Measurements from ENCODE around the gene MYB.

The MYB gene

GRCh38 chr6:135251498-135252441 lies 70.7 kb downstream of the MYB start:
- no peak overlapping the region for H3K9ac ChIP-seq (ENCODE audit: low read length)
- H3K4me3 ChIP-seq (ENCODE audit: low read length) = no peak overlapping the region
- no peaks in the 10 kb centered on the region for H3K36me3 ChIP-seq (ENCODE audit: control insufficient read depth, insufficient read depth, low read length)
- H3K27ac ChIP-seq (ENCODE audit: low read depth, low read length) = no peak overlapping the region
- no peaks in the 10 kb centered on the region for H3K27me3 ChIP-seq (ENCODE audit: control insufficient read depth, insufficient read depth, low read length)
- no peaks in the 10 kb centered on the region for H3K4me1 ChIP-seq (ENCODE audit: control insufficient read depth, insufficient read depth, low read length)

DNA sequence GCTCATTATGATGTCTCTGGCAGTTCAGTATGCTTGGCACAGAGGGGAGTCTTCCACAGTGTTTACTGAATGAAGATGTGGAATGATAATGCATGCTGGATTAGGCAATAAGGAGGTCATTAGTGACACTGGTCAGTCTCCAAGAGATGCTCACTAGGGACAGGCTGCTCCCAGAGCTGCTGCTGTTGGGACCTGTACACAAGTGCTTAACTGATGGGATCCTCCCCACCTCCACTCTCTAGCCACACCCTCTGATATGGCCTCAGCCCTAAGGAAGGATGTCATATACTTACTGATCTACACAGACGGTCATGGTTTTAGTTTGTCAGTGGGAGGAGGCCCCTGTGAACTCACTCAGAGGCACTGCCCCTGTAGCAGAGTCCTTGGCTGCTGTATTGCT lies 73.4 kb downstream of the MYB start:
- Histone ChIP-seq H3K4me1 (ENCODE audit: control insufficient read depth, insufficient read depth, low read length) (no peaks in the 10 kb centered on the region), H3K36me3 (ENCODE audit: control insufficient read depth, insufficient read depth, low read length) (no peaks in the 10 kb centered on the region), H3K27me3 (ENCODE audit: control insufficient read depth, insufficient read depth, low read length) (no peaks in the 10 kb centered on the region), H3K27ac (ENCODE audit: low read depth, low read length) (no peak overlapping the region), H3K9ac (ENCODE audit: low read length) (no peak overlapping the region), H3K4me3 (ENCODE audit: low read length) (no peak overlapping the region)

- Histone ChIP-seq H3K36me3 (ENCODE audit: control insufficient read depth, insufficient read depth, low read length) (no peaks in the 10 kb centered on the region), H3K4me3 (ENCODE audit: low read length) (no peak overlapping the region), H3K9ac (ENCODE audit: low read length) (no peak overlapping the region), H3K27me3 (ENCODE audit: control insufficient read depth, insufficient read depth, low read length) (no peaks in the 10 kb centered on the region), H3K4me1 (ENCODE audit: control insufficient read depth, insufficient read depth, low read length) (no peaks in the 10 kb centered on the region), H3K27ac (ENCODE audit: low read depth, low read length) (no peak overlapping the region)
These were observed 75.8 kb downstream of the MYB start for GRCh38 chr6:135256866-135257265.

DNA sequence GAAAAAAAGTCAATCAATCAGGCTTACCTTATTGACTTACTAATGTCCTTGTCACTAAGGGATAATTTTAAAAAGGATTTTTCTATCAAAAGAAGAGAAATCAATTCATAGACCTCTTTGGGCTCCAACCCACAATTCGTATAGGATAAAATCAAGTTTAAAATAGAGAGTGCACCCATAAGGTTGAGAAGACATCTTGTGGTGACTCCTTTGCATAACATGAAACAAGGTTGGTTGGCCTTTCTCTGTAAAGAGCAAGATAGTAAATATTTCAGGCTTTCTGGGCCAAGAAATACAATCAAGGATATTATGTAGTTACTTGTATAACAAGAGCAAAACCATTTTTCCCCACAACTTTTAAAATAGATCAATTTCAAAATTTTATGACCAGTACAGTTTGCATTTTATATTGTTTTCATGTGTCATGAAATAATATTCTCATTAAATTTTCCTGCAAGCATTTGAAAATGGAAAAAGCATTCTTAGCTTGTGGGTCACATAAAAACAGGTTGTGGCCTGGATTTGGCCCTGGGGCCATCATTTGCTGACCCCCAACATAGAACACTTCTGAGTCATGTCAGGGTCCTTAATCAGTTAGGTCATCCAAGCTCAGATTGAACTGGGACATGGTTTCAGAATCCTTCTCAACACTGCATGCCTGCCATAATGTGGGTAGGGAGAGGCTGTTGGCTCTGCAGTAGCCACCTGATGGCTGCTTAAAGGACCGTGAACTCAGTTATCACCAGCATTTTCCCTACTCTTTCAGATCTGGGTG lies 76.7 kb downstream of the MYB start:
- Histone ChIP-seq H3K4me1 (ENCODE audit: control insufficient read depth, insufficient read depth, low read length) (no peaks in the 10 kb centered on the region), H3K4me3 (ENCODE audit: low read length) (no peak overlapping the region)

DNA sequence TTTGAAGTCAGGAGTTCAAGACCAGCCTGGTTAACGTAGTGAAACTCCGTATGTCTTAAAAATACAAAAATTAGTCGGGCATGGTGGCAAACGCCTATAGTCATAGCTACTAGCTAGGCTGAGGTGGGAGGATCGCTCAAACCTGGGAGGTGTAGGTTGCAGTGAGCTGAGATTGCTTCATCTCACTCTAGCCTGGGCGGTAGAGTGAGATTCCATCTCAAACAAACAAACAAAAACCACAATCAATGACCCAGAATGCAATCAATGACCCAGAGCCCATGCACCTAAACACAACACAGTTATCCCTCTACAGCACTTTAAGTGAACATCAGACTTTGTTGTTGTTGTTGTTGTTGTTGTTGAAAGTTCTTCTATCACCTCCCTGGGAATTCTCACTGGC lies 77.9 kb downstream of the MYB start:
- no peak overlapping the region for H3K9ac ChIP-seq (ENCODE audit: low read length)
- no peaks in the 10 kb centered on the region for H3K36me3 ChIP-seq (ENCODE audit: control insufficient read depth, insufficient read depth, low read length)
- H3K27me3 ChIP-seq (ENCODE audit: control insufficient read depth, insufficient read depth, low read length) = no peaks in the 10 kb centered on the region
- H3K27ac ChIP-seq (ENCODE audit: low read depth, low read length) = no peak overlapping the region
- no peaks in the 10 kb centered on the region for H3K4me1 ChIP-seq (ENCODE audit: control insufficient read depth, insufficient read depth, low read length)
- H3K4me3 ChIP-seq (ENCODE audit: low read length) = no peak overlapping the region

More for the DNA sequence above, 76.7 kb downstream of the MYB start:
- Histone ChIP-seq H3K27me3 (ENCODE audit: control insufficient read depth, insufficient read depth, low read length) (no peaks in the 10 kb centered on the region), H3K36me3 (ENCODE audit: control insufficient read depth, insufficient read depth, low read length) (no peaks in the 10 kb centered on the region), H3K9ac (ENCODE audit: low read length) (no peak overlapping the region), H3K27ac (ENCODE audit: low read depth, low read length) (no peak overlapping the region)

- no peak overlapping the region for H3K9ac ChIP-seq (ENCODE audit: low read length)
- H3K27ac ChIP-seq (ENCODE audit: low read depth, low read length) = no peak overlapping the region
- no peaks in the 10 kb centered on the region for H3K36me3 ChIP-seq (ENCODE audit: control insufficient read depth, insufficient read depth, low read length)
- no peaks in the 10 kb centered on the region for H3K4me1 ChIP-seq (ENCODE audit: control insufficient read depth, insufficient read depth, low read length)
- no peak overlapping the region for H3K4me3 ChIP-seq (ENCODE audit: low read length)
- H3K27me3 ChIP-seq (ENCODE audit: control insufficient read depth, insufficient read depth, low read length) = no peaks in the 10 kb centered on the region
These were observed 79.5 kb downstream of the MYB start for GRCh38 chr6:135260612-135261011.

- no peaks in the 10 kb centered on the region for H3K27me3 ChIP-seq (ENCODE audit: control insufficient read depth, insufficient read depth, low read length)
- no peak overlapping the region for H3K9ac ChIP-seq (ENCODE audit: low read length)
- H3K36me3 ChIP-seq (ENCODE audit: control insufficient read depth, insufficient read depth, low read length) = no peaks in the 10 kb centered on the region
- no peak overlapping the region for H3K27ac ChIP-seq (ENCODE audit: low read depth, low read length)
- no peak overlapping the region for H3K4me3 ChIP-seq (ENCODE audit: low read length)
- H3K4me1 ChIP-seq (ENCODE audit: control insufficient read depth, insufficient read depth, low read length) = no peaks in the 10 kb centered on the region
These were observed 81.0 kb downstream of the MYB start for GRCh38 chr6:135261872-135262725.

DNA sequence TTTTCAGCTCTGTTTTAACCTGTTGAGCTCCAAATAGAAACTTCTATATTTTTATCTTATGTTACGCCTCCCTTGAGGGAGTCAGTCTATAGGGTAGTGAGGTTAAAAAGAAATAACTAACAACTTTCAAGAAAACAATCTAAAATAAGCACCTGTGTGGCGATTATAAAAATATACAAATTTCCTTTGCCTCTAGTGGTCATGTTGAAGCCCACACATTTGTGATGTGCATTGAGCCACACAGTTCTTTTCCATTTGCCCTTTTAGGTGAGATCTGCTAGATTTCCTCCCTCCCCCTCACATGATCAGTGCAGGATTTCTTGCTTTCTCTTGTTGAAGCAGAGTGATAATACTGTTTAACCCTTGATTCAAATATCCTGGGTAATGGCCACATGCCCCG lies 84.2 kb downstream of the MYB start:
- Histone ChIP-seq H3K27me3 (ENCODE audit: control insufficient read depth, insufficient read depth, low read length) (no peaks in the 10 kb centered on the region), H3K4me1 (ENCODE audit: control insufficient read depth, insufficient read depth, low read length) (no peaks in the 10 kb centered on the region), H3K27ac (ENCODE audit: low read depth, low read length) (no peak overlapping the region), H3K4me3 (ENCODE audit: low read length) (no peak overlapping the region), H3K9ac (ENCODE audit: low read length) (no peak overlapping the region), H3K36me3 (ENCODE audit: control insufficient read depth, insufficient read depth, low read length) (no peaks in the 10 kb centered on the region)

- H3K4me3 ChIP-seq (ENCODE audit: low read length) = no peak overlapping the region
- H3K27me3 ChIP-seq (ENCODE audit: control insufficient read depth, insufficient read depth, low read length) = no peaks in the 10 kb centered on the region
- H3K4me1 ChIP-seq (ENCODE audit: control insufficient read depth, insufficient read depth, low read length) = no peaks in the 10 kb centered on the region
- H3K36me3 ChIP-seq (ENCODE audit: control insufficient read depth, insufficient read depth, low read length) = no peaks in the 10 kb centered on the region
- H3K27ac ChIP-seq (ENCODE audit: low read depth, low read length) = no peak overlapping the region
- H3K9ac ChIP-seq (ENCODE audit: low read length) = no peak overlapping the region
These were observed 85.6 kb downstream of the MYB start for GRCh38 chr6:135266675-135267074.

DNA sequence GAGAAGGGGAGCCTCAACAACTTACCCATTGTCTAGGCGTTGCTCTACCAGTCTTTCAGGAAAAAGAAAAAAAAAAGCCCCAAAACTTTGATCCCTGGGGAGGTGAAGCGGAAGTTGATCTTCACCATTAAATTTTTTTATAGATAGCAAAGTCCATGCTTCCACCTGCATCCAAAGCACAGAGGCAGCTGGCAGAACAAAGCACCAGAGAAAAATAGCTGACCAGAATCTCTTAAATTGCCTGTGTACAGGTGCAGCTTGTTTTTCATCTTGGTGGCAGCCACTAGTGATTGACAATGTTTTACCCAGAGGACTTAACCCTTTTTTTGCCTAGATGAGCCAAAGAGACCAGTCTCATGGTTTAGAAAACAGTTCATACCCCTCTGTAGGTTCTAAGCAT lies 86.0 kb downstream of the MYB start:
- H3K9ac ChIP-seq (ENCODE audit: low read length) = no peak overlapping the region

GRCh38 chr6:135268263-135268662 lies 87.2 kb downstream of the MYB start:
- Histone ChIP-seq H3K27me3 (ENCODE audit: control insufficient read depth, insufficient read depth, low read length) (no peaks in the 10 kb centered on the region), H3K9ac (ENCODE audit: low read length) (no peak overlapping the region), H3K27ac (ENCODE audit: low read depth, low read length) (no peak overlapping the region), H3K4me3 (ENCODE audit: low read length) (no peak overlapping the region), H3K36me3 (ENCODE audit: control insufficient read depth, insufficient read depth, low read length) (no peaks in the 10 kb centered on the region), H3K4me1 (ENCODE audit: control insufficient read depth, insufficient read depth, low read length) (no peaks in the 10 kb centered on the region)

More for the DNA sequence above, 86.0 kb downstream of the MYB start:
- H3K4me1 ChIP-seq (ENCODE audit: control insufficient read depth, insufficient read depth, low read length) = no peaks in the 10 kb centered on the region
- no peaks in the 10 kb centered on the region for H3K36me3 ChIP-seq (ENCODE audit: control insufficient read depth, insufficient read depth, low read length)
- H3K27ac ChIP-seq (ENCODE audit: low read depth, low read length) = no peak overlapping the region
- no peak overlapping the region for H3K4me3 ChIP-seq (ENCODE audit: low read length)
- no peaks in the 10 kb centered on the region for H3K27me3 ChIP-seq (ENCODE audit: control insufficient read depth, insufficient read depth, low read length)

- Histone ChIP-seq H3K27me3 (ENCODE audit: control insufficient read depth, insufficient read depth, low read length) (no peaks in the 10 kb centered on the region), H3K36me3 (ENCODE audit: control insufficient read depth, insufficient read depth, low read length) (no peaks in the 10 kb centered on the region), H3K4me3 (ENCODE audit: low read length) (no peak overlapping the region), H3K27ac (ENCODE audit: low read depth, low read length) (no peak overlapping the region), H3K9ac (ENCODE audit: low read length) (no peak overlapping the region), H3K4me1 (ENCODE audit: control insufficient read depth, insufficient read depth, low read length) (no peaks in the 10 kb centered on the region)
These were observed 87.6 kb downstream of the MYB start for GRCh38 chr6:135268740-135269139.
